ENCODE data around the gene KCNH1. TPM values are rescaled to one million over a fixed set of nuclear protein-coding genes. Genes with fewer than 3 reads are reported as not detected.

The KCNH1 gene, protein sequence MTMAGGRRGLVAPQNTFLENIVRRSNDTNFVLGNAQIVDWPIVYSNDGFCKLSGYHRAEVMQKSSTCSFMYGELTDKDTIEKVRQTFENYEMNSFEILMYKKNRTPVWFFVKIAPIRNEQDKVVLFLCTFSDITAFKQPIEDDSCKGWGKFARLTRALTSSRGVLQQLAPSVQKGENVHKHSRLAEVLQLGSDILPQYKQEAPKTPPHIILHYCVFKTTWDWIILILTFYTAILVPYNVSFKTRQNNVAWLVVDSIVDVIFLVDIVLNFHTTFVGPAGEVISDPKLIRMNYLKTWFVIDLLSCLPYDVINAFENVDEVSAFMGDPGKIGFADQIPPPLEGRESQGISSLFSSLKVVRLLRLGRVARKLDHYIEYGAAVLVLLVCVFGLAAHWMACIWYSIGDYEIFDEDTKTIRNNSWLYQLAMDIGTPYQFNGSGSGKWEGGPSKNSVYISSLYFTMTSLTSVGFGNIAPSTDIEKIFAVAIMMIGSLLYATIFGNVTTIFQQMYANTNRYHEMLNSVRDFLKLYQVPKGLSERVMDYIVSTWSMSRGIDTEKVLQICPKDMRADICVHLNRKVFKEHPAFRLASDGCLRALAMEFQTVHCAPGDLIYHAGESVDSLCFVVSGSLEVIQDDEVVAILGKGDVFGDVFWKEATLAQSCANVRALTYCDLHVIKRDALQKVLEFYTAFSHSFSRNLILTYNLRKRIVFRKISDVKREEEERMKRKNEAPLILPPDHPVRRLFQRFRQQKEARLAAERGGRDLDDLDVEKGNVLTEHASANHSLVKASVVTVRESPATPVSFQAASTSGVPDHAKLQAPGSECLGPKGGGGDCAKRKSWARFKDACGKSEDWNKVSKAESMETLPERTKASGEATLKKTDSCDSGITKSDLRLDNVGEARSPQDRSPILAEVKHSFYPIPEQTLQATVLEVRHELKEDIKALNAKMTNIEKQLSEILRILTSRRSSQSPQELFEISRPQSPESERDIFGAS
- 1.9 to 2.7 TPM (median 2.4 TPM) in 5 replicates for total RNA-seq (2022; extraction: Qiagen RNA extraction; ENCODE audit: low read depth)

GRCh38 chr1:211133836-211134669 is at the start of gene KCNH1:
TSS of gene KCNH1 (minus strand) at chr1:211134148. CDS start at chr1:211133945, 203 bp downstream.

Other genes starting within 250 kb of the KCNH1 start
- gene RCOR3, start 125.2 kb upstream of the KCNH1 start, total RNA-seq (2022; extraction: Qiagen RNA extraction; ENCODE audit: low read depth) = 22.8 to 38.3 TPM (median 27.2 TPM) in 5 replicates
- gene TRAF5, start 192.7 kb upstream of the KCNH1 start, total RNA-seq (2022; extraction: Qiagen RNA extraction; ENCODE audit: low read depth) = 6.5 to 8.9 TPM (median 8.5 TPM) in 5 replicates